ENCODE results near the gene PCED1B.

- no peak for TF ChIP-seq TAF1 (IDR thresholded peaks at IDR 0.05; ENCODE audit: low read depth)
- TF ChIP-seq EP300 (IDR thresholded peaks at IDR 0.05; ENCODE audit: borderline replicate concordance): no peak
Observed at GRCh38 chr12:47235258-47236040, 156.0 kb downstream of the PCED1B start.
